Suprapubic skin (tissue), 3 donors: Measurements from ENCODE around the gene LGALS3BP.

Source experiments
- CTCF ChIP-seq, 2 donors: fragments of 200-600 bp in 1 of 2; fragments of 450-650 bp in 1 of 2; sonication (generic) in 1 of 2; IDR thresholded peaks; one replicate each; pipeline ENCODE4 v1.5.1; 2016 to 2019; ENCODE audit warnings: antibody characterized with exemption in 2 of 2, mild to moderate bottlenecking in 1 of 2, moderate library complexity in 1 of 2
- POLR2AphosphoS5 ChIP-seq, 3 donors: sonication (generic); formaldehyde crosslinking; IDR thresholded peaks; one replicate each; pipeline ENCODE4 v1.6.1; 2017; ENCODE audit warnings: antibody characterized with exemption in 3 of 3

- TF ChIP-seq CTCF (IDR thresholded peaks at IDR 0.05) (no peak), POLR2AphosphoS5 (IDR thresholded peaks at IDR 0.05) (no peak)
Measured at GRCh38 chr17:79006794-79007503, 27.2 kb upstream of the LGALS3BP start.
